ENCODE data around the gene SAA2. TPM values are rescaled to one million over a fixed set of nuclear protein-coding genes. Genes with fewer than 3 reads are reported as not detected.

Gene SAA2
- total and polyA plus RNA-seq, 8 donors: 2.7 to 98.2 (median 24.2) TPM; not detected in 2

- no peak overlapping the region for H3K27ac ChIP-seq
- 83 to 95% (median 85%) methylated on average over 2 of the region's 2 CpGs for WGBS, 5 donors
- intact Hi-C loops (cut with DNase I; ENCODE audit: low total_unique reads): no loop called here
- H3K4me1 ChIP-seq: no peaks in the 10 kb centered on the region
- DNase-seq: no peak
- H3K9me3 ChIP-seq: peaks cover 0 to 4% (median 0%) of the 10 kb centered on the region in 4 donors
- H3K36me3 ChIP-seq: no peaks in the 10 kb centered on the region
- no peak overlapping the region for H3K4me3 ChIP-seq
- no peaks in the 10 kb centered on the region for H3K27me3 ChIP-seq
- TF ChIP-seq EP300 (IDR thresholded peaks at IDR 0.05): no peak
- no peak for TF ChIP-seq POLR2A (IDR thresholded peaks at IDR 0.05)
- TF ChIP-seq CTCF (IDR thresholded peaks at IDR 0.05): no peak
- no peak for TF ChIP-seq POLR2AphosphoS5 (IDR thresholded peaks at IDR 0.05)
Observed at GRCh38 chr11:18196532-18196931, 51.9 kb downstream of the SAA2 start.

Small RNA genes within 50 kb of the gene (small RNA-seq; reads per million reads assigned to genes)
- gene RNA5SP333 (0 reads per million in 4 donors), gene RNA5SP334 (0 reads per million in 4 donors)

Other genes with a start within 250 kb of the SAA2 start
- gene SERGEF, start 235.6 kb downstream of the SAA2 start, total RNA-seq: 100 to 1,000 TPM in 1 of 5 donors, 10 to 100 TPM in 2, 1 to 10 TPM in 1, not detected in 1; 9.3 to 158 (median 20.5) TPM
- 100 to 1,000 TPM in 1 of 3 donors, 10 to 100 TPM in 2; 73.5 to 101 (median 86.0) TPM for gene SERGEF, start 235.6 kb downstream of the SAA2 start, polyA plus RNA-seq
- gene TPH1, start 202.4 kb downstream of the SAA2 start, total RNA-seq: 10 to 100 TPM in 2 of 5 donors, 1 to 10 TPM in 2, not detected in 1; 2.3 to 23.1 (median 11.2) TPM
- 1 to 10 TPM in 2 of 3 donors, under 1 TPM in 1; 0.75 to 3.1 (median 1.5) TPM for gene TPH1, start 202.4 kb downstream of the SAA2 start, polyA plus RNA-seq
- gene SAAL1, start 142.6 kb downstream of the SAA2 start, total RNA-seq: 10 to 100 TPM in 2 of 5 donors, 1 to 10 TPM in 3; 2.0 to 20.2 (median 5.8) TPM
- gene SAAL1, start 142.6 kb downstream of the SAA2 start, polyA plus RNA-seq: 10 to 100 TPM; 10.1 to 11.9 (median 11.5) TPM
- not detected for gene MRGPRX3, start 116.1 kb downstream of the SAA2 start, total RNA-seq
- gene MRGPRX3, start 116.1 kb downstream of the SAA2 start, polyA plus RNA-seq: 1 to 10 TPM in 1 of 3 donors, not detected in 2; 1.2 TPM
- not detected for gene MRGPRX4, start 75.8 kb downstream of the SAA2 start, total RNA-seq
- not detected for gene MRGPRX4, start 75.8 kb downstream of the SAA2 start, polyA plus RNA-seq
- not detected for gene SAA4, start 11.9 kb downstream of the SAA2 start, total RNA-seq
- 1 to 10 TPM in 1 of 3 donors, not detected in 2; 1.6 TPM for gene SAA4, start 11.9 kb downstream of the SAA2 start, polyA plus RNA-seq
- gene SAA1, start 17.6 kb upstream of the SAA2 start, total RNA-seq: 10 to 100 TPM in 1 of 5 donors, 1 to 10 TPM in 1, not detected in 3; 2.7 to 13.9 TPM
- 100 to 1,000 TPM in 2 of 3 donors, 10 to 100 TPM in 1; 27.5 to 289 (median 171) TPM for gene SAA1, start 17.6 kb upstream of the SAA2 start, polyA plus RNA-seq
- gene HPS5, start 73.5 kb upstream of the SAA2 start, total RNA-seq: 10 to 100 TPM in 3 of 5 donors, 1 to 10 TPM in 2; 5.2 to 61.3 (median 44.2) TPM
- 1 to 10 TPM; 5.5 to 7.2 (median 6.3) TPM for gene HPS5, start 73.5 kb upstream of the SAA2 start, polyA plus RNA-seq
- gene GTF2H1, start 73.9 kb upstream of the SAA2 start, total RNA-seq: 10 to 100 TPM in 4 of 5 donors, 1 to 10 TPM in 1; 7.8 to 76.4 (median 54.3) TPM
- gene GTF2H1, start 73.9 kb upstream of the SAA2 start, polyA plus RNA-seq: 10 to 100 TPM; 16.1 to 25.1 (median 23.5) TPM
- gene LDHA, start 145.9 kb upstream of the SAA2 start, total RNA-seq: 100 to 1,000 TPM; 106 to 367 (median 236) TPM
- 100 to 1,000 TPM; 263 to 350 (median 334) TPM for gene LDHA, start 145.9 kb upstream of the SAA2 start, polyA plus RNA-seq
- gene LDHC, start 163.7 kb upstream of the SAA2 start, total RNA-seq: under 1 TPM in 1 of 5 donors, not detected in 4; 0.73 TPM
- under 1 TPM in 1 of 3 donors, not detected in 2; 0.81 TPM for gene LDHC, start 163.7 kb upstream of the SAA2 start, polyA plus RNA-seq
- gene LDHAL6A, start 207.2 kb upstream of the SAA2 start, total RNA-seq: not detected
- not detected for gene LDHAL6A, start 207.2 kb upstream of the SAA2 start, polyA plus RNA-seq